LNCaP clone FGC (cell line): ENCODE results near the gene MAPK13.

ENCODE experiments used
- DNase-seq: peaks from one replicate; pipeline ENCODE4 v3.0.0-alpha.2; 2011; ENCODE audit warnings: low read depth
- H3K4me3 ChIP-seq: 2 replicates; pipeline ENCODE4 v1.5.1; 2011; ENCODE audit warnings: mild to moderate bottlenecking, low read depth, low read length, control low read depth
- CTCF ChIP-seq: IDR thresholded peaks from 2 replicates; pipeline ENCODE4 v1.5.1; 2012; ENCODE audit warnings: mild to moderate bottlenecking; ENCODE audit not compliant: control insufficient read depth, insufficient read depth; ENCODE audit errors: extremely low read depth

Gene MAPK13

DNA sequence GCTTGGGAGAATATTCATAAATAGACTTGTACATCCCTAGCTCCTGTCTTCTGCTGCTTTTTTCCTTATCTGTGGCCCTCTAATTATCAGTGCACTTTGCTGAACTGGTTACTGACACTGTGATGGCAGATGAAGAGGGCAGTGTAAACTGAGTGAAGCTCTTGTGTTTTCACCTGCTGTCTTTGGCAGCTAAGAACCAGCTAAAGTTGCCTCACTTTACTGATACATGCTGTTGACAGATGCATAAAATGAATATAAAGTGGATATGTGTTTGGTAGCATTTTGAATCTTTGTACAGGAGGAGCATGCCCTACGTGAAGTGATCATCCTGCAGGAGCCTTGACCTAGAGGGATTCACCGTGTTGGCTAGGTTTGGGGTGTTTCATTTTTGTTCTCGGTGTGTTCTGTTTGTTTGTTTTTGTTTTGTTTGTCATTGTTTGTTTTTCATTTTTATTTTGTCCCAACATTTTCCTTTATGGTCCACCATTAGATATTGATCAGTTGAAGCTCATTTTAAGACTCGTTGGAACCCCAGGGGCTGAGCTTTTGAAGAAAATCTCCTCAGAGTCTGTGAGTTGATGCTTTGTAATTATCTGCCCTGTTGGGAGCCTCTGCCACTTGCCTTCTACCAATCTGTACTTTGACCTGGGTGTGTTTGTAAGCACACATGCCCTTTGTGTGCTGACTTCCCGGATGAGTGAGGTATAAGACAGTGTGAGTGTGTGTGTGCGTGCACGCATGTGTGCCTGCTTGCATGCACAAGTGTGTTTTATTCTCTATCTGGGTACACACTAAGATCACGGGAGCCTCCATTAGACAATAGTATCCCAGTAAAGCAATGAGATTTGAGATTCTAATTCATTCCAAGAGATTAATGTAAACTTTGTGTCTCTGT is 34.6 kb upstream of the MAPK13 start:
- H3K4me3 ChIP-seq = no peak overlapping the region
- no peak for DNase-seq
- TF ChIP-seq CTCF = no peak

DNA sequence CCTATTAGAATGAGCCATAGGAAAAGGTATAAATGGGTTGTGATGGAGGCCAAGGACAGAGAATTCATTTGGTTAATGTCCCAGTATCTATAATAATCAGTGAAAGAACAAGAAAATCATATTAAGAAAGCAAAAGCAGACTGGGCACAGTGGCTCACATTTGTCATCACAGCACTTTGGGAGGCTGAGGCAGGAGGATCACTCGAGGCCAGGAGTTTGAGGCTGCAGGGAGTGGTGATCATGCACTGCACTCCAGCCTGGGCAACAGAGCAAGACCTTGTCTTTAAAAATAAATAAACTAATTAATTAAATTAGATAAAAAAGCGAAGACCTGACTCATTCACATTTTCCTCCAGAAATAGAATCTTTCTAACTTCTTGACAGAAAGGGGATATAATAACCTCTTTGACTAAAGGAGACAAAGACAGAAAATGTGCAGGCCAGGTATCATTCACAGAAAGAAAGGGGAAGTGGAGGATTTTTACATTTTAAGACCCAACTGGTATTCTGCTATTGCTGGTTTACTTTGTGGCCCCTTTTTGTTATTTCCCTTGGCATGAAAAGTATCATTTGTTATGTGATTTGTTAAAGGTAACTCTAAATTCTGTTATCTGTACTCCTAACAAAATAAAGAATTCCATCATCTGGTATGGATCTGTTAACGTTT is 31.9 kb upstream of the MAPK13 start:
- DNase-seq = no peak
- no peak overlapping the region for H3K4me3 ChIP-seq
- TF ChIP-seq CTCF = no peak

DNA sequence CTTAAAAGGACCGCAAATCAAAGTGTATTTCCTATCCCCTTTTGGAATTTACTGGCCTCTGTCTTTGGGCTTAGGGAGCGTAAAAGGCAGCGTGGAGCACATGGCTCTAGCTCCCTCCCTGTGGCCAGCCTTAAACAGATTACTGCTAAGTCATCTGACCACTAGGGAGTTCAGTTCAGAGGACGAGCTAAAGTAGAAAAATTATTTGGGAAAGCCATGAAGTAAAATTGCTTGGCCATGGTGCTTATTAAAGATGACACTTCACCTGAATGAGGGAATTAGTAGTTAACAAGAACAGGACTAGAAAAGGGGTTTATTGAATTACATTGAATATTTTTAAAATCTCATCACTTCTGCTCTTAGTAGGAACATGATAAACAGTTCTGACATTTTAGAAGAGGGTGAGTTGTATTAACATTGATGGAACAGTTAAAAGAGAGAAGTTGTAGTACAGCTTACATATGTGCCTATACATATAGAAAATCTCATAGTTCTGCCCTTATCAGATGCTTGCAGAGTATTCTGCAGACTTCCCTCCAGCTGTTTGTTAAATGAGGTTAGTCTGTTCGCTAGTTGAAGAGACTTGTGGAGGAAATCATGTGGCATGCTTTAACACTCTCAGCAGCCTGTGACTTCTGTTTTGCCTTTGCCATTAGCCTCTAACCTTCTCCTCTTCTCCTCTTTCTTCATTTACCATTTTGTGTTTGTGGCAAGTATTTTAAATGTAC is 31.2 kb upstream of the MAPK13 start:
- H3K4me3 ChIP-seq = no peak overlapping the region
- no peak for TF ChIP-seq CTCF
- DNase-seq = no peak

DNA sequence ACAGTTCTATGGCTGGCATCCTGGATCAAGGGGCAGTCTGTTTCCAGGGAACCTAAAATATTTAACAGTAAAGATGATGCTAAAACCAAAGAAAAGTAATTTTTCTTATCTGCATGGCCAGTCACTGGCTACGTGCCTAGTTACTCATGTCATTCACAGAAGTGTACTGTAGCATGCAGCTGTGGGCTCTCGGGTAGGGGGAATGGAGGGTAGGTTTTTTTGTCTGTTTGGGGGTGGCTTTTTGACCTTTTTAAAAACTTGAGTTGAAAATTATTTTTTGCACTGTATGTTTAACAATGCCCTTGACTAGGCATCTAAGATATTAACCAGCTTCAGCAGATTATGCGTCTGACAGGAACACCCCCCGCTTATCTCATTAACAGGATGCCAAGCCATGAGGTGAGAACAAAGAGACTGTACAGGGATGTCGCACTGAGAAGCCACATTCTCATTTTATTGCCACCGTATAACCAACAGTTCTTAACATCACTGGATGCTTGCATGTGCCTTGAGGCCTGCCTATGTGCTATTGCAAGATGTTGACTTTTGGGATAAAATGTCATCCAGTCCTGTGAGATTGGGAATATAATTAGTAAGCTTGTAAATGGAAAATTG is 30.3 kb upstream of the MAPK13 start:
- no peak for DNase-seq
- no peak for TF ChIP-seq CTCF
- no peak overlapping the region for H3K4me3 ChIP-seq

DNA sequence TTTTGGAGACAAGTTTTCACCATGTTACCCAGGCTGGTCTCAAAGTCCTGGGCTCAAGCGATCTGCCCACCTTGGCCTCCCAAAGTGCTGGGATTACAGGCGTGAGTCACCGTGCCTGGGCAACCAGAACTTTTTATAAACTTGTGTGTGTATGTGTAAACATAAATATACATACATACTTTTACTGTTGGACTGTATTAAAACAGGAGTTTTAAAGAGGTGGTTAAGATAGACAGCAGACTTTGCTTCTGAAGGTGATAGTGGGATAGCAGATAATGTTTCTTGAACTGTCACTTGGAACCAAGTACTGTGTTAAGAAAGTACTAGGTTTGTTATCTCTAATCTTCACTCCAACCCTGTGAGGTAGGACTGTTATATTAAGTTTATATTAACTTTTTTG is 28.6 kb upstream of the MAPK13 start:
- DNase-seq = no peak
- no peak overlapping the region for H3K4me3 ChIP-seq
- no peak for TF ChIP-seq CTCF

DNA sequence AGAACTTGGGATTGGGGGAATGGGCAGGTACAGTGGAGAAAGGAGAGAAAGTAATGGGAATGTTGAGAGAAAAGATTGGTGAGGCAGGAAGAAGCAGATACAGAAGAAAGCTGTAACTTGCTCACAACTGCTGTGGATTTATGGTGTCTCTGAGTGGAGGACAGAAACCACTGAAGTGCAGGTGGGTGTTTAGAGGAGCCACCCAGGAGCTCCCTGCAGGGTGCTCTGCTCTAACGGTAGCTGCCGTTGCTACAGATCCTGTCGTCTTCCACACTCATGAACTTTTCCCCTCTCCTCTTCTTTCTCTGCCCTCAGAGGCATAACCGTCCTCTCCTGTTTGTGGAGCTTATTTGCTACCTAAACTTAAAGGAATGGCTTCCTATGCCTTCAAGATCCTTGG is 27.5 kb upstream of the MAPK13 start:
- no peak for DNase-seq
- TF ChIP-seq CTCF = no peak
- H3K4me3 ChIP-seq = no peak overlapping the region
